IPS DF 6.9 (cell line): Measurements from ENCODE around the gene RFC3.

ENCODE experiments used
- DNase-seq: peaks from one replicate; pipeline ENCODE4 v3.0.0-alpha.2; 2013; ENCODE audit warnings: low read depth, low spot score
- H3K27ac ChIP-seq: one replicate; pipeline ENCODE4 v1.5.1; 2013; ENCODE audit warnings: low read length, control low read depth
- H3K27me3 ChIP-seq: 2 replicates; pipeline ENCODE4 v1.6.1; 2013; ENCODE audit warnings: mild to moderate bottlenecking, low read length; ENCODE audit not compliant: control insufficient read depth, insufficient read depth
- H3K36me3 ChIP-seq: 2 replicates; pipeline ENCODE4 v1.6.1; 2013; ENCODE audit warnings: low read length; ENCODE audit not compliant: control insufficient read depth, insufficient read depth
- H3K4me1 ChIP-seq: 2 replicates; pipeline ENCODE4 v1.6.1; 2013; ENCODE audit warnings: low read length; ENCODE audit not compliant: control insufficient read depth, insufficient read depth
- H3K4me3 ChIP-seq: 2 replicates; pipeline ENCODE4 v1.5.1; 2013; ENCODE audit warnings: mild to moderate bottlenecking, low read length
- H3K9me3 ChIP-seq: 2 replicates; pipeline ENCODE4 v1.6.1; 2013; ENCODE audit warnings: low read length, inconsistent platforms; ENCODE audit not compliant: control insufficient read depth, insufficient read depth
- WGBS: extraction: QIAGEN DNeasy Blood & Tissue Kit; methylation state at CpG from one replicate; pipeline ENCODE4 v1.1.7; 2013; ENCODE audit warnings: mixed read lengths, missing lambda C conversion rate; ENCODE audit not compliant: insufficient read length, insufficient coverage; 5-methylcytosine and 5-hydroxymethylcytosine counted together

RFC3 gene

DNA sequence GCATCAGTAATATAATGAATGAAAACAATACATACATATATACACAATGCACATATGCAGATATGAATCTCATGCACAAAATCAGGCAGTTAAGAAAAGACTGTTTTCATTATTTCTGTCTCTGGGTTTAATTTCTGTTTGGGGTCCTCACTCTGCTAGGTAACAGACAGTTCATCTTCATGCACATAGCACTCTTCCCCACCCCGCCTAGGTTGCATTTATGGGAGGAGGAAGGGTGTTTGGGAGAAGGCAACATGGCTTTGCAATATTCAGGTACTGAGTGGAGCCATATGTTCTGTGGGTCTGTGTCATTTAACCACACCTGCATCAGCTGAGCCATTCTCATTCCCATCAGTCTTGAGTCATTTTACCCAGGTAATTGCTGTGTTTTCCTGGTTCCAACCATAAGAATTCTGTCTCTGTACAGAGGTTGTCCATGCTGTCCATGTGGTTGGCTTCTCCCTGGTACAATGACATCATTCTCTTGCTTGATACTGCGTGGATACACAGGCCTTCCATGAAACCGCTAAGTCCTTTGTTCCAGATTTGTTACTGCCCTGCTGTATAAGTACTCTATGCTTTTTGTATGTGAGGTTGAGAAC, 45.3 kb downstream of the RFC3 start:
- WGBS, result no CpG with 5 or more reads among the region's 3 CpGs
- no peak overlapping the region for H3K4me3 ChIP-seq
- no peak for DNase-seq
- no peaks in the 10 kb centered on the region for H3K27me3 ChIP-seq
- no peaks in the 10 kb centered on the region; the same call in 1 of the 2 replicates for H3K36me3 ChIP-seq
- no peaks in the 10 kb centered on the region for H3K9me3 ChIP-seq
- H3K27ac ChIP-seq, result no peak overlapping the region
- no peaks in the 10 kb centered on the region for H3K4me1 ChIP-seq

- H3K27me3 ChIP-seq, result no peaks in the 10 kb centered on the region
- WGBS, result no CpG with 5 or more reads among the region's 4 CpGs
- H3K4me1 ChIP-seq, result no peaks in the 10 kb centered on the region
- H3K4me3 ChIP-seq, result no peak overlapping the region
- no peaks in the 10 kb centered on the region; the same call in 1 of the 2 replicates for H3K36me3 ChIP-seq
- no peak for DNase-seq
- no peak overlapping the region for H3K27ac ChIP-seq
- H3K9me3 ChIP-seq, result no peaks in the 10 kb centered on the region
Measured at GRCh38 chr13:33865945-33866344, 48.0 kb downstream of the RFC3 start.

DNA sequence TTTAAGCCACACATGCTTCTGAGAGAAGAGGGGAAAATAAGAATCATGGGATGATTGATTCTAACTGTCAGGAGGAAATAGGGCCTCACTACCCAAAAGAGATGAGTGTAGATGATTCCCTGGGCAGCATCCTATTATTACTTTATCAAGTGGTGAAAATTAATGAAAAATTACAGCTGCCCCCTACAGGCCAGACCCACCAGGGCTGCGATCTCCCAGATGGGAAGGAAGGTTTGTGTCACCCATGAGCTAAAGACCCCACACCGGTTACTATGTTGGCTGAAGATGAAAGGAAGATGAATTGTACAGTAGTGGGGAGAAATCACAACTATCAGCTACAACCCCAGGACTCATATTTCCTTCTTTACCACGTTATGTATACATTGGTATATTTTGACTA, 49.5 kb downstream of the RFC3 start:
- Histone ChIP-seq H3K9me3 (no peaks in the 10 kb centered on the region), H3K4me1 (no peaks in the 10 kb centered on the region), H3K4me3 (no peak overlapping the region), H3K36me3 (no peaks in the 10 kb centered on the region; the same call in 1 of the 2 replicates), H3K27ac (no peak overlapping the region), H3K27me3 (no peaks in the 10 kb centered on the region)
- WGBS, result no CpG with 5 or more reads among the region's 3 CpGs
- no peak for DNase-seq

DNA sequence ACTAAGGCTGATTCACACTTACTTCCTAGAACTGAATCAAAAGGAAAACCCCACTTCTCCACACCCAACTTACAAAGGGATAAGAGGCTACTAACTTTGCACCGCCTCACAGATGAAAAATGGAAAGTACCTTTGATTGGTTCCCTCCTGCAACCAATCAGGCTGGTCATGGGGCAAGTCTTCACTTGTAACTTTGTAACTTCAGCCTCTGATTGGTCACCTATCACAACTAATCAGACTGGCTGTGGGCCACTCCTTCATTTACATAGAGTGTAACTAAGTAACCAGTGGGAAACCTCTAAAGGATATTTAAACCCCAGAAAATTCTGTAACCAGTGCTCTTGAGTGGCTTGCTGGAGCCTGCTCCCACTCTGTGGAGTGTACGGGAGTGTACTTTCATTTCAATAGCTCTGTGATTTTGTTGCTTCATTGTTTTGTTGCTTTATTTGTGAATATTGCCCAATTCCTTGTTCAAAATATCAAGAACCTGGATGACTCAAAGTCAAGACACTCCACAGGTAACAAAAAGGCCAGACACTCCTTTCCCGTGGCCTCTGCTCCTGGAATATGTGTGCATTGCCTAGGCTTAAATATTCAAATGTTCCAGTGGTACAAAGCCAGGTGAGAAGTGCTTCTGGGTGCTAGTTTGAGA, 50.5 kb downstream of the RFC3 start:
- H3K9me3 ChIP-seq, result no peaks in the 10 kb centered on the region
- H3K4me3 ChIP-seq, result no peak overlapping the region
- no peak for DNase-seq
- H3K27ac ChIP-seq, result no peak overlapping the region
- no peaks in the 10 kb centered on the region for H3K4me1 ChIP-seq
- no peaks in the 10 kb centered on the region for H3K36me3 ChIP-seq
- no CpG with 5 or more reads among the region's 3 CpGs for WGBS
- no peaks in the 10 kb centered on the region for H3K27me3 ChIP-seq

DNA sequence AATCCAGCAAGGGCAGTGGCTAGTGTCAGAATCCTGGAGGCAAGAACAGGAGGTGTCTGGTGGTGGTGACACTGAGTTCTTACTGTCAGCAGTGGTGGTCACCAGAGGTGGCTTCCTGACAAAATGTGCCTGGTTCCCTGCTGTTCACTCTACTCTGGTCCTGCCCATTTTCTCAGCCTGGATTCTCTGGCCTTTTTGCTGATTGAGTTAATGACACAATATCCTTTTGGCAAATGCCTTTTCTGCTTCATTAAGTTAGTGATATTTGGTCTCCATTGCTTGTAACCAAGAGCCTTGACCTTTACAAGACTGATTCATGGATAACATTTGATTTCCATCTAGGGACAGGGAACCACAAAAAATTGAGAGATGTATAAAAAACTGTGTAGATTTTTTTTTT, 51.1 kb downstream of the RFC3 start:
- no peaks in the 10 kb centered on the region for H3K4me1 ChIP-seq
- no peaks in the 10 kb centered on the region for H3K36me3 ChIP-seq
- no peak overlapping the region for H3K27ac ChIP-seq
- no peak for DNase-seq
- H3K4me3 ChIP-seq, result no peak overlapping the region
- no peaks in the 10 kb centered on the region for H3K27me3 ChIP-seq
- H3K9me3 ChIP-seq, result no peaks in the 10 kb centered on the region

DNA sequence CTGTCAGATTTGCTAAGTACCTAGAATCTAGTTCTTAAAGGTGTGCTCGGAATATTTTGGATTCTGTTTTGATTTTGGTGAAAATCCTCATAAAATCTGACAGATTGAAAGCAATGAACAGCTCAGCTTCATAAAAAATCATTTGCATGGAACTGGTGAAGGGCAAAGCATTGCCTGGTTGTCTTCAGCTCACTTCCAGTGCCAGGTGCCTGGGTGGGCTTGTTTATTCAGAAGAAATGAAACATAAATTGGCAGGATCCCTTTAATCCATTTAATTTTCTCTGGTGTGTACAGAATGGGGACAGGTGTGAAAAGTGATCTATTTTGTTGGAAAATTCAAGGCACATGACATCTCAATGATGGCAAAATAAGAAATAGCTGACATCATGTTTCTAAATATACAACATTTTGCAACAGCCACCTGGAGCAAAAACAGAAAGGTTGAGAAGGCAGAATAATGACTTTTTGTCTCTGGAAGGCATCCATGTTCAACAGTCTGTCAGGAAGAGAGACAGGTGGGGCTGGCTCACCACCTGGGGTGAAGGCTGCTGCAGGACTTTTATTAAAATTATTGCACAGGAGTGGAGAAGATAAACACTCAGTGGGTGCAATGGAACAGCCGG, 52.2 kb downstream of the RFC3 start:
- Histone ChIP-seq H3K4me3 (no peak overlapping the region), H3K27ac (no peak overlapping the region), H3K27me3 (no peaks in the 10 kb centered on the region), H3K36me3 (no peaks in the 10 kb centered on the region), H3K9me3 (no peaks in the 10 kb centered on the region), H3K4me1 (no peaks in the 10 kb centered on the region)
- no peak for DNase-seq
- no CpG with 5 or more reads among the region's 2 CpGs for WGBS

DNA sequence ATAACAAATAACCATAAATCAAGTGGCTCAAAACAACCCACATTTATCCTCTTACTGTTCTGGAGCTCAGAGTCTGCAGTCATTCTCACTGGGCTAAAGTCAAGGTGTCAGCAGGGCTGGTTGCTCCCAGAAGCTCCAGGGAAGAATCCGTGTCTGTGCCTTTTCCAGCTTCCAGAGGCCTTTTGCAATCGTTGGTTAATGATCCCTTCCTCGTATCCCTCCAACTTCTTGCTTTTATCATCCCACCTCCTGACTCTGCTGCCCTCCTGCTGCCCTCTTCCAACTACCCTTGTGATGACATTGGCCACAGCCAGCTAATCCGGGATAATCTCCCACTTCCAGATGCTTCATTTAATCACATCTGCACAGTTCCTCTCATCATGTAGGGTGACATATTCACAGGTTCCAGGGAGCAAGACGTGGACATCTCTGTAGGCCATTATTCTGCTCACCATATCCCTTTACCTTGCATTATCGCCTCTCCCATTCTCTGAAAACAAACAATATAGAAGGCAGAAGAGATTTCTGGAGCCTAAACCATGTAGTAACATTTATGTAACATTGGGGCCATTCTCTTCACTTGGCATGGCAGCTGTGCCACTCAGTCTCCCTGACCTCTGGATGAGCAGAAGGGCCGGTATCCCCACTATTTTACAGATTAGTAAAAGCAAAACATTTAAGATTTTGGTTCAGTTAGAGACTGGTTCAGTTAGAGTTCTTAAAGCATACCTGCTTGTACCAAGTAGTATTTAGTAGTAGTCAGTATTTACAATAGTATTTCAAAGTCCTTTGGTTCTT, 53.5 kb downstream of the RFC3 start:
- H3K36me3 ChIP-seq, result no peaks in the 10 kb centered on the region
- no peak for DNase-seq
- H3K27ac ChIP-seq, result no peak overlapping the region
- H3K27me3 ChIP-seq, result no peaks in the 10 kb centered on the region
- H3K4me3 ChIP-seq, result no peak overlapping the region
- no peaks in the 10 kb centered on the region for H3K4me1 ChIP-seq
- no CpG with 5 or more reads among the region's 7 CpGs for WGBS
- no peaks in the 10 kb centered on the region for H3K9me3 ChIP-seq

GRCh38 chr13:33872005-33872351, 54.0 kb downstream of the RFC3 start:
- H3K4me3 ChIP-seq, result no peak overlapping the region
- H3K9me3 ChIP-seq, result no peaks in the 10 kb centered on the region
- no peak for DNase-seq
- no peaks in the 10 kb centered on the region for H3K27me3 ChIP-seq
- no peak overlapping the region for H3K27ac ChIP-seq
- H3K4me1 ChIP-seq, result no peaks in the 10 kb centered on the region
- H3K36me3 ChIP-seq, result no peaks in the 10 kb centered on the region
- no CpG with 5 or more reads among the region's 6 CpGs for WGBS

DNA sequence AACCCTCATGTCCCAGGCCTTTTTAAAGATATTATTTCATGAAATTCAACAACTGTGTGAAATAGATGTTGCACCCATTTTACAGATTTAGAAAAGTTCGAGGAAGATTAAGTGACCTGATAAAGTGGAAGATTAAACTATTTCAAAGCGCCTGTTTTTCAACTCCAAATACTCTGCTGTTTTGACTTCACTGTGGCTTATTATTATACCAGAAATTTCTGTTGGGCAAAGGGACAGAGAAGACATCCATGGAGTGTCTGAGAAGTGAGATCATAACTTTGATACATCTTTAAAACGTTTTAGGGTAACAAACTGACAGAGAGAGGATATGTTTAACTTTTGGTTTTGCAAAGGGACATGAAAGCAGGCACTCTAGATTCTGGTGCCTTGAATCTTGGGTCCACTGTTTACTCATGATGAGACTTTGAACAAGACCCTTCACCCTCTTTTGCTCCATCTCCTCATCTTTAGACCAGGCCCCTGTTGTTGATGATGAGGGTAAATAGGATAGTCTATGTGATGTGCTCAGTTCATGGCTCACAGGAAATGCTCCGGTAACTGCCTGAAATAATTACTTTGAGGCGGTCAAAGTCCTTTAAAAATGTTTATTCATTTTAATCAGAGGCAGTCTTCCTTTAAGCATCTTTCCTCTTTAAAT, 55.4 kb downstream of the RFC3 start:
- no CpG with 5 or more reads among the region's 5 CpGs for WGBS
- no peaks in the 10 kb centered on the region for H3K36me3 ChIP-seq
- DNase-seq, result no peak

GRCh38 chr13:33874871-33875270, 56.9 kb downstream of the RFC3 start:
- Histone ChIP-seq H3K9me3 (no peaks in the 10 kb centered on the region), H3K4me3 (no peak overlapping the region), H3K27me3 (no peaks in the 10 kb centered on the region), H3K36me3 (no peaks in the 10 kb centered on the region), H3K27ac (no peak overlapping the region), H3K4me1 (no peaks in the 10 kb centered on the region)
- no peak for DNase-seq
- WGBS, result no CpG with 5 or more reads among the region's 5 CpGs

More for the DNA sequence above, 55.4 kb downstream of the RFC3 start:
- no peak overlapping the region for H3K4me3 ChIP-seq
- no peak overlapping the region for H3K27ac ChIP-seq
- no peaks in the 10 kb centered on the region for H3K9me3 ChIP-seq
- H3K27me3 ChIP-seq, result no peaks in the 10 kb centered on the region
- no peaks in the 10 kb centered on the region for H3K4me1 ChIP-seq
